ENCODE measurements around the gene HDGFL3. TPM values are rescaled to one million over a fixed set of nuclear protein-coding genes. Genes with fewer than 3 reads are reported as not detected.
A peak's percentile ranks its signal among the peaks of the same experiment; 100 is the strongest.

Gene HDGFL3
- total RNA-seq, 1 experiment from 2014 or later: 34.1 TPM

DNA sequence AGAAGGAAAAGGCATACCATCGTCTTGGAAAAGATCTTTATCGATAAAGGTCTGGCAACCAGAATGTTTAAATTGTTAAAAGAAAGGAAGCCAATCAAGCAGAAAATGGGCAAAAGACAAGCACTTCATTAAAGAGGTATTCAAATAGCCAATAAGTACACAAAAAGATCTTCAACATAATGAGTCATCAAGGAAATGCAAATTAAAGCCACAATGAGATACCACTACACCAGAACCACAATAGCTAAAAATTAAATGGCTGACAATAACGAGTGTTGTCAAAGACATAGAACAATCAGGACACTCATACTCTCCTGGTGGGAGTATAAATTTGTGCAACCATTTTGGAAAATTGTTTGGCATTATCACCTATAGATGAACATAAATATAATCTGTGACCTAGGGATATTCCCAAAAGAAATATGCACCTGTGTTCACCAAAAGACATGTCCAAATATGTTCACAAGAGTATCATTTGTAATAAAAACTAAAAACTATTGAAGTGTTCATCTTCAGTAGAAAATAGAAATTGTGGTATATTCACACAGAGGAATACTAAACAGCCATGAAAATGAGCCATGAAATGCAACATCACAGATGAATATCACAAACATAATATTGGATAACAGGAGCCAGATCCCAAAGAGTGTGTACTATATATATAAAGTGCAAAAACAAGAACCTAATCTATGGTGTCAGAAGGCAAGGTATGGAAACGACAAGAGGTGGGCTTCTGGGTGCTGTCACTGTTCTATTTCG is 126.2 kb downstream of the HDGFL3 start:
- no peak overlapping the region for H3K27ac ChIP-seq (ENCODE audit: low read length)
- ChIA-PET CTCF (no interaction called here), POLR2A (no interaction called here)
- no TSS peak for BruUV-seq (replicated peaks)
- H3K36me3 ChIP-seq (ENCODE audit: control insufficient read depth, insufficient read depth, low read length): no peaks in the 10 kb centered on the region
- intact Hi-C loops (cut with micrococcal nuclease; ENCODE audit: unreplicated experiment): no loop called here
- ATAC-seq (no peak), DNase-seq (ENCODE audit: low read depth, low spot score) (no peak)
- H3K4me1 ChIP-seq (ENCODE audit: control insufficient read depth, insufficient read depth, low read length): no peaks in the 10 kb centered on the region
- in situ Hi-C loops (cut with HindIII; ENCODE audit: low pct_unique_long_range_greater_than_20kb, low sequenced_read_pairs): no loop called here
- H3K27me3 ChIP-seq (ENCODE audit: control insufficient read depth, insufficient read depth, low read length): peaks cover 17% of the 10 kb centered on the region
- TF ChIP-seq, protein P1, sequence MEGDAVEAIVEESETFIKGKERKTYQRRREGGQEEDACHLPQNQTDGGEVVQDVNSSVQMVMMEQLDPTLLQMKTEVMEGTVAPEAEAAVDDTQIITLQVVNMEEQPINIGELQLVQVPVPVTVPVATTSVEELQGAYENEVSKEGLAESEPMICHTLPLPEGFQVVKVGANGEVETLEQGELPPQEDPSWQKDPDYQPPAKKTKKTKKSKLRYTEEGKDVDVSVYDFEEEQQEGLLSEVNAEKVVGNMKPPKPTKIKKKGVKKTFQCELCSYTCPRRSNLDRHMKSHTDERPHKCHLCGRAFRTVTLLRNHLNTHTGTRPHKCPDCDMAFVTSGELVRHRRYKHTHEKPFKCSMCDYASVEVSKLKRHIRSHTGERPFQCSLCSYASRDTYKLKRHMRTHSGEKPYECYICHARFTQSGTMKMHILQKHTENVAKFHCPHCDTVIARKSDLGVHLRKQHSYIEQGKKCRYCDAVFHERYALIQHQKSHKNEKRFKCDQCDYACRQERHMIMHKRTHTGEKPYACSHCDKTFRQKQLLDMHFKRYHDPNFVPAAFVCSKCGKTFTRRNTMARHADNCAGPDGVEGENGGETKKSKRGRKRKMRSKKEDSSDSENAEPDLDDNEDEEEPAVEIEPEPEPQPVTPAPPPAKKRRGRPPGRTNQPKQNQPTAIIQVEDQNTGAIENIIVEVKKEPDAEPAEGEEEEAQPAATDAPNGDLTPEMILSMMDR (IDR thresholded peaks at IDR 0.05): no peak
- TF ChIP-seq TCF7L2 (IDR thresholded peaks at IDR 0.05; ENCODE audit: low read depth, low read length): no peak
- no peak for TF ChIP-seq POLR2AphosphoS5 (IDR thresholded peaks at IDR 0.05; ENCODE audit: low read depth, low read length)
- TF ChIP-seq SIN3A (IDR thresholded peaks at IDR 0.05; ENCODE audit: borderline replicate concordance, insufficient read depth, low read depth, low read length): no peak
- TF ChIP-seq, protein P2, sequence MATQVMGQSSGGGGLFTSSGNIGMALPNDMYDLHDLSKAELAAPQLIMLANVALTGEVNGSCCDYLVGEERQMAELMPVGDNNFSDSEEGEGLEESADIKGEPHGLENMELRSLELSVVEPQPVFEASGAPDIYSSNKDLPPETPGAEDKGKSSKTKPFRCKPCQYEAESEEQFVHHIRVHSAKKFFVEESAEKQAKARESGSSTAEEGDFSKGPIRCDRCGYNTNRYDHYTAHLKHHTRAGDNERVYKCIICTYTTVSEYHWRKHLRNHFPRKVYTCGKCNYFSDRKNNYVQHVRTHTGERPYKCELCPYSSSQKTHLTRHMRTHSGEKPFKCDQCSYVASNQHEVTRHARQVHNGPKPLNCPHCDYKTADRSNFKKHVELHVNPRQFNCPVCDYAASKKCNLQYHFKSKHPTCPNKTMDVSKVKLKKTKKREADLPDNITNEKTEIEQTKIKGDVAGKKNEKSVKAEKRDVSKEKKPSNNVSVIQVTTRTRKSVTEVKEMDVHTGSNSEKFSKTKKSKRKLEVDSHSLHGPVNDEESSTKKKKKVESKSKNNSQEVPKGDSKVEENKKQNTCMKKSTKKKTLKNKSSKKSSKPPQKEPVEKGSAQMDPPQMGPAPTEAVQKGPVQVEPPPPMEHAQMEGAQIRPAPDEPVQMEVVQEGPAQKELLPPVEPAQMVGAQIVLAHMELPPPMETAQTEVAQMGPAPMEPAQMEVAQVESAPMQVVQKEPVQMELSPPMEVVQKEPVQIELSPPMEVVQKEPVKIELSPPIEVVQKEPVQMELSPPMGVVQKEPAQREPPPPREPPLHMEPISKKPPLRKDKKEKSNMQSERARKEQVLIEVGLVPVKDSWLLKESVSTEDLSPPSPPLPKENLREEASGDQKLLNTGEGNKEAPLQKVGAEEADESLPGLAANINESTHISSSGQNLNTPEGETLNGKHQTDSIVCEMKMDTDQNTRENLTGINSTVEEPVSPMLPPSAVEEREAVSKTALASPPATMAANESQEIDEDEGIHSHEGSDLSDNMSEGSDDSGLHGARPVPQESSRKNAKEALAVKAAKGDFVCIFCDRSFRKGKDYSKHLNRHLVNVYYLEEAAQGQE (IDR thresholded peaks at IDR 0.05; ENCODE audit: insufficient read depth in 1 of 2, low read depth in 2 of 2, low read length in 1 of 2): no peak
- no peak overlapping the region for H3K4me3 ChIP-seq (ENCODE audit: low read depth in 2 of 2, low read length in 2 of 2)
- no peaks in the 10 kb centered on the region for H3K9me3 ChIP-seq (ENCODE audit: control insufficient read depth, insufficient read depth, low read depth, low read length)

DNA sequence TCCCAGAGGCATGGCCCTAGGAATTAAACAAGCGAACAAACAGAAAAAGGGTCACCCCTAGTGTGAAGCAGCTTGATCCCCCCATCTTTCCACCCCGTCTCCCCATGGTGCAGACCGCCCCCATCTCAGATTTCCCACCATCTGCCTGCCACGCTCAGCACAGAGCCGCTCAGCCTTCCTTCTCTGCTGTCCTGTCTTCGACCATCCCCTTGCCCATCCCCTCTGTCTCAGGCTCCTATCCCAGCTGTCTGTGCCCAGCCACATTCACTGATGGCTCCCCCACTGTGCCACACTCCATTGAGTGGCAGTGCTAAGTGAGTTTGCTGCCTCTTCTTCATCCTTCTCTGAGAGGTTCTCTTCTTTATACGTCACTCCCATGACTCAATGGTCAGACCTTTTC is 128.9 kb downstream of the HDGFL3 start:
- ChIA-PET POLR2A (no interaction called here), CTCF (no interaction called here)
- TF ChIP-seq, protein P2 (IDR thresholded peaks at IDR 0.05; ENCODE audit: insufficient read depth in 1 of 2, low read depth in 2 of 2, low read length in 1 of 2): no peak
- TF ChIP-seq, protein P1 (IDR thresholded peaks at IDR 0.05): no peak
- no peak for TF ChIP-seq SIN3A (IDR thresholded peaks at IDR 0.05; ENCODE audit: borderline replicate concordance, insufficient read depth, low read depth, low read length)
- TF ChIP-seq POLR2AphosphoS5 (IDR thresholded peaks at IDR 0.05; ENCODE audit: low read depth, low read length): no peak
- no peak for TF ChIP-seq TCF7L2 (IDR thresholded peaks at IDR 0.05; ENCODE audit: low read depth, low read length)
- Histone ChIP-seq H3K9me3 (ENCODE audit: control insufficient read depth, insufficient read depth, low read depth, low read length) (no peaks in the 10 kb centered on the region), H3K27ac (ENCODE audit: low read length) (no peak overlapping the region), H3K27me3 (ENCODE audit: control insufficient read depth, insufficient read depth, low read length) (peaks cover 17% of the 10 kb centered on the region), H3K4me1 (ENCODE audit: control insufficient read depth, insufficient read depth, low read length) (no peaks in the 10 kb centered on the region), H3K4me3 (ENCODE audit: low read depth in 2 of 2, low read length in 2 of 2) (no peak overlapping the region), H3K36me3 (ENCODE audit: control insufficient read depth, insufficient read depth, low read length) (no peaks in the 10 kb centered on the region)
- intact Hi-C loops (cut with micrococcal nuclease; ENCODE audit: unreplicated experiment): no loop called here
- no TSS peak for BruUV-seq (replicated peaks)
- in situ Hi-C loops (cut with HindIII; ENCODE audit: low pct_unique_long_range_greater_than_20kb, low sequenced_read_pairs): no loop called here
- no peak for DNase-seq (ENCODE audit: low read depth, low spot score)
- ATAC-seq: 0 out of 2 replicates have a peak, but pooled peaks have one; percentile 42

All from Panc1 (cell line).